ENCODE results near the gene SUPV3L1.

DNA sequence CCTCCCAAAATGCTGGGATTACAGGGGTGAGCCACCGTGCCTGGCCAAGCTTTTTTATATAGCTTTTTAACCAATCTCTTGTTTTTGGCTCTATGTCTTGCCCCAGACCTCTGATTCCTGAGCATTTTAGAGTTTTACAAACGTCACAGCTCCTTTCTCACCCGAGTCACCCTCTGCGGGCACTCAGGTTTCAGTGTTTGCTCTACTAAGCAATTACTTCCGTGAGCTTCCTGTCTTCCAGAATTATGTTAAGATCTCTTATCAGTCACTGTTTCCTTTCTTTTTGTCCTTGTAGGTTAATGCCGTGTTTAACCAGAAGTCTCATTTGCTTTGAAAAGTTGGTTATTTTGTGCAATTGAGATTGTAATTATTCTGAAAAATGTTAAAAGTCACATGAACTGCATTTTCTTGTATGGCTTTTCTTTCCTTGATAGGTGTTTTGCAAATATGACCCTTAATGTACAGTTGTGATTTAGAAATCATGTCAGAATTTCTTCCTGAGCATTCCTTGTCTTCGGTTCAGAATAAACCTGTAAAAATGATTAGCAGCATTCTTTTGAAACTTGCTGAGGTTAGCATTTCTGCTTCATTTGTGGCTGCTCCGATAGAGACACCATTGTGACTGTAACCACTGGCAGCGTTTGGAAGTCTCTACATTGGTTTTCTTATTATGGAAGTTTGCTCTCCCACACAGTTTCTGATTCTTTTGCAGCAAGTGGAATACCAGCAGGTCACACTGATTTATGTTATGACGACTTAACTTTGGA lies 35.6 kb downstream of the SUPV3L1 start:
- TF ChIP-seq, protein P1, sequence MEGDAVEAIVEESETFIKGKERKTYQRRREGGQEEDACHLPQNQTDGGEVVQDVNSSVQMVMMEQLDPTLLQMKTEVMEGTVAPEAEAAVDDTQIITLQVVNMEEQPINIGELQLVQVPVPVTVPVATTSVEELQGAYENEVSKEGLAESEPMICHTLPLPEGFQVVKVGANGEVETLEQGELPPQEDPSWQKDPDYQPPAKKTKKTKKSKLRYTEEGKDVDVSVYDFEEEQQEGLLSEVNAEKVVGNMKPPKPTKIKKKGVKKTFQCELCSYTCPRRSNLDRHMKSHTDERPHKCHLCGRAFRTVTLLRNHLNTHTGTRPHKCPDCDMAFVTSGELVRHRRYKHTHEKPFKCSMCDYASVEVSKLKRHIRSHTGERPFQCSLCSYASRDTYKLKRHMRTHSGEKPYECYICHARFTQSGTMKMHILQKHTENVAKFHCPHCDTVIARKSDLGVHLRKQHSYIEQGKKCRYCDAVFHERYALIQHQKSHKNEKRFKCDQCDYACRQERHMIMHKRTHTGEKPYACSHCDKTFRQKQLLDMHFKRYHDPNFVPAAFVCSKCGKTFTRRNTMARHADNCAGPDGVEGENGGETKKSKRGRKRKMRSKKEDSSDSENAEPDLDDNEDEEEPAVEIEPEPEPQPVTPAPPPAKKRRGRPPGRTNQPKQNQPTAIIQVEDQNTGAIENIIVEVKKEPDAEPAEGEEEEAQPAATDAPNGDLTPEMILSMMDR (conservative IDR thresholded peaks at IDR 0.05; ENCODE audit: low read length) = no peak
- no peak for TF ChIP-seq EZH2phosphoT487 (IDR thresholded peaks at IDR 0.05; ENCODE audit: borderline replicate concordance, low read depth, low read length)

All from OCI-LY7 (cell line).